GM12878 (cell line): ENCODE data around the gene PSPN. TPM values are rescaled to one million over a fixed set of nuclear protein-coding genes. Genes with fewer than 3 reads are reported as not detected.
A peak's percentile ranks its signal among the peaks of the same experiment; 100 is the strongest.

Experiments used
- ATAC-seq: fragments of 200-7000 bp; cut with Tn5 transposase; 3 replicates; pipeline ENCODE4 v1.9.1; 2020; ENCODE audit warnings: mild to moderate bottlenecking, moderate library complexity
- BruUV-seq: library from RNA; stranded (reverse); fragments of 400-500 nt; replicated peaks from 2 replicates; lab custom pipeline; 2021; lab: Mats Ljungman, UMichigan
- CTCF ChIA-PET: fragments of 300-600 bp; sonication (Branson Sonifier 250); formaldehyde crosslinking; extraction: SDS; loops from one replicate; lab custom pipeline; 2021; ENCODE audit warnings: inconsistent platforms; lab: Yijun Ruan, JAX
- POLR2A ChIA-PET: fragments of 350-600 bp; formaldehyde crosslinking; extraction: SDS; loops from one replicate; lab custom pipeline; 2021; ENCODE audit warnings: inconsistent platforms; lab: Charles Lee
- RAD21 ChIA-PET: fragments of 300-600 bp; sonication (Branson Sonifier 250); formaldehyde crosslinking; loops from one replicate; lab custom pipeline; 2023; ENCODE audit warnings: antibody characterized with exemption; ENCODE audit not compliant: unreplicated experiment; lab: Charles Lee
- SMC1A ChIA-PET: fragments of 300-600 bp; sonication (Branson Sonifier 250); formaldehyde crosslinking; loops from one replicate; lab custom pipeline; 2023; ENCODE audit not compliant: unreplicated experiment, uncharacterized antibody; lab: Charles Lee
- DNase-seq: peaks from one replicate; pipeline ENCODE4 v3.0.0-alpha.2; 2011; ENCODE audit warnings: low read depth, low spot score
- FAIRE-seq: peaks from 3 replicates; lab custom pipeline; 2011; peaks lifted over from hg19 to GRCh38; lab: Jason Lieb, UNC
- H2AFZ ChIP-seq: 2 replicates; pipeline ENCODE4 v1.6.0; 2011; ENCODE audit warnings: low read depth, low read length, control low read depth; ENCODE audit not compliant: control insufficient read depth
- H3K27ac ChIP-seq: 2 replicates; pipeline ENCODE4 v1.5.1; 2011; ENCODE audit warnings: control low read depth; ENCODE audit not compliant: control insufficient read depth, insufficient read depth
- H3K27me3 ChIP-seq, 2 experiments: replicated peaks in 1 of 2; 2 replicates each; pipeline versions ENCODE4 v1.6.0 to v1.6.1; 2011; ENCODE audit warnings: low read length in 1 of 2; ENCODE audit not compliant: control insufficient read depth in 2 of 2, insufficient read depth in 2 of 2
- H3K36me3 ChIP-seq, 2 experiments: 2 replicates each; pipeline ENCODE4 v1.5.1; 2011; ENCODE audit warnings: low read length in 1 of 2; ENCODE audit not compliant: control insufficient read depth in 2 of 2, insufficient read depth in 2 of 2
- H3K4me1 ChIP-seq: 2 replicates; pipeline ENCODE4 v1.6.1; 2011; ENCODE audit warnings: mild to moderate bottlenecking, low read length, moderate library complexity, mixed read lengths; ENCODE audit not compliant: control insufficient read depth, insufficient read depth
- H3K4me2 ChIP-seq: 2 replicates; pipeline ENCODE4 v1.6.0; 2011; ENCODE audit warnings: control low read depth; ENCODE audit not compliant: control insufficient read depth, insufficient read depth
- H3K4me3 ChIP-seq: fragments of 200-600 bp; sonication (generic); 2 replicates; pipeline ENCODE4 v1.5.1; 2016
- H3K79me2 ChIP-seq: 2 replicates; pipeline ENCODE4 v1.6.0; 2011; ENCODE audit warnings: low read length; ENCODE audit not compliant: control insufficient read depth, insufficient read depth
- H3K9ac ChIP-seq: 2 replicates; pipeline ENCODE4 v1.8.0; 2011; ENCODE audit warnings: low read length, control low read depth, mixed read lengths; ENCODE audit not compliant: control insufficient read depth, insufficient read depth
- H3K9me3 ChIP-seq: replicated peaks from 3 replicates; pipeline ENCODE4 v1.5.1; 2011; ENCODE audit warnings: mild to moderate bottlenecking, low read length; ENCODE audit not compliant: control insufficient read depth, insufficient read depth
- H4K20me1 ChIP-seq: 2 replicates; pipeline ENCODE4 v1.6.0; 2011; ENCODE audit not compliant: control insufficient read depth, insufficient read depth
- ATF7 ChIP-seq: fragments of 450-650 bp; IDR thresholded peaks from 2 replicates; pipeline ENCODE4 v1.6.1; 2016; ENCODE audit warnings: low read depth, mild to moderate bottlenecking
- CREB1 ChIP-seq: IDR thresholded peaks from 2 replicates; pipeline ENCODE4 v1.6.1; 2012; ENCODE audit warnings: low read depth, mild to moderate bottlenecking, inconsistent platforms
- EED ChIP-seq: sonication (generic); IDR thresholded peaks from 2 replicates; pipeline ENCODE4 v1.6.1; 2016; ENCODE audit warnings: antibody characterized with exemption, low read depth
- EGR1 ChIP-seq, 2 experiments: IDR thresholded peaks; 1 replicate in 1 of 2; 2 replicates in 1 of 2; pipeline ENCODE4 v1.6.1; 2011 to 2012; ENCODE audit warnings: low read depth in 2 of 2, low read length in 2 of 2, borderline replicate concordance in 1 of 2, mild to moderate bottlenecking in 1 of 2, moderate library complexity in 1 of 2
- HDGF ChIP-seq: fragments of 450-650 bp; IDR thresholded peaks from 2 replicates; pipeline ENCODE4 v1.6.1; 2016; ENCODE audit warnings: antibody characterized with exemption
- JUND ChIP-seq: IDR thresholded peaks from 2 replicates; pipeline ENCODE4 v1.6.1; 2012; ENCODE audit warnings: low read depth, mild to moderate bottlenecking, low read length, improper control_type of control experiment, moderate library complexity
- MEF2A ChIP-seq: IDR thresholded peaks from 2 replicates; pipeline ENCODE4 v1.6.1; 2011; ENCODE audit warnings: low read depth, mild to moderate bottlenecking, low read length, moderate library complexity; ENCODE audit not compliant: insufficient read depth
- MXI1 ChIP-seq: fragments of 150-350 bp; IDR thresholded peaks from 2 replicates; pipeline ENCODE4 v1.6.1; 2011; ENCODE audit warnings: low read depth, mild to moderate bottlenecking, inconsistent platforms, low read length, improper control_type of control experiment
- NFYB ChIP-seq: IDR thresholded peaks from 2 replicates; pipeline ENCODE4 v1.6.1; 2011; ENCODE audit warnings: low read depth, mild to moderate bottlenecking, low read length, improper control_type of control experiment, moderate library complexity; ENCODE audit not compliant: insufficient read depth
- NRF1 ChIP-seq: conservative IDR thresholded peaks from 2 replicates; pipeline ENCODE4 v1.6.1; 2011; ENCODE audit warnings: mild to moderate bottlenecking, low read depth, low read length, improper control_type of control experiment
- PAX5 ChIP-seq: IDR thresholded peaks from 2 replicates; pipeline ENCODE4 v1.6.1; 2011; ENCODE audit warnings: low read depth, low read length, borderline replicate concordance
- POLR2A ChIP-seq: IDR thresholded peaks from 2 replicates; pipeline ENCODE4 v1.6.1; 2011; ENCODE audit warnings: low read depth, mild to moderate bottlenecking, low read length
- SP1 ChIP-seq: IDR thresholded peaks from one replicate; pipeline ENCODE4 v1.6.1; 2011; ENCODE audit warnings: low read depth, low read length
- WGBS: methylation state at CpG from one replicate; pipeline ENCODE4 v1.1.6; 2016; ENCODE audit warnings: low lambda C conversion rate; ENCODE audit not compliant: insufficient replicate concordance, insufficient coverage; ENCODE audit errors: missing lambda C conversion rate; 5-methylcytosine and 5-hydroxymethylcytosine counted together
- in situ Hi-C: fragments of 300-500 bp; cut with MboI; formaldehyde crosslinking; loops from 9 replicates; pipeline ENCODE4 v1.14.3; 2018; ENCODE audit warnings: mixed read lengths
- intact Hi-C: fragments of 100-400 bp; cut with micrococcal nuclease; formaldehyde crosslinking; loops from one replicate; pipeline ENCODE4 v1.14.2; 2022; ENCODE audit not compliant: unreplicated experiment
- polyA plus RNA-seq, 11 experiments: library from polyadenylated mRNA; depleted of rRNA in 4 of 11; unstranded in 6 of 11; stranded (reverse) in 5 of 11; fragments of >200 nt; fragmentation: Nextera tagmentation in 4 of 11; fragmentation: Illumina TruSeq in 1 of 11; extraction: Ambion mirVana in 4 of 11; extraction: Trizol in 1 of 11; gene quantifications; 1 replicate in 1 of 11; 2 replicates in 10 of 11; pipeline versions ENCODE4 v1.2.1 to v1.2.3, GENCODE V29; 2011 to 2016; ENCODE audit warnings: inconsistent platforms in 2 of 11, missing spikeins in 2 of 11, low read depth in 1 of 11
- total RNA-seq, 4 experiments: library from RNA; depleted of rRNA in 3 of 4; stranded (reverse); fragments of >200 nt in 3 of 4; fragmentation: Illumina TruSeq in 1 of 4; extraction: Trizol in 1 of 4; gene quantifications; 2 replicates each; pipeline versions ENCODE4 v1.2.1 to v1.2.3, GENCODE V29; 2013 to 2021
- TF ChIP-seq, protein P1 (sequence below): fragments of 150-350 bp; IDR thresholded peaks from 2 replicates; pipeline ENCODE4 v1.6.1; 2016; ENCODE audit warnings: low read depth, low read length
- TF ChIP-seq, protein P2 (sequence below): IDR thresholded peaks from 2 replicates; pipeline ENCODE4 v1.6.1; 2012; ENCODE audit warnings: low read depth, low read length, improper control_type of control experiment
- TF ChIP-seq, protein P3 (sequence below): IDR thresholded peaks from 2 replicates; pipeline ENCODE4 v1.6.1; 2011; ENCODE audit warnings: mild to moderate bottlenecking, low read depth, low read length, moderate library complexity; ENCODE audit not compliant: insufficient replicate concordance

PSPN gene
- total and polyA plus RNA-seq, 10 of the 15 experiments (the other 5 are each of a cell fraction or from before 2014, with no cell fraction given): 0.27 to 1.2 (median 0.66) TPM

DNA sequence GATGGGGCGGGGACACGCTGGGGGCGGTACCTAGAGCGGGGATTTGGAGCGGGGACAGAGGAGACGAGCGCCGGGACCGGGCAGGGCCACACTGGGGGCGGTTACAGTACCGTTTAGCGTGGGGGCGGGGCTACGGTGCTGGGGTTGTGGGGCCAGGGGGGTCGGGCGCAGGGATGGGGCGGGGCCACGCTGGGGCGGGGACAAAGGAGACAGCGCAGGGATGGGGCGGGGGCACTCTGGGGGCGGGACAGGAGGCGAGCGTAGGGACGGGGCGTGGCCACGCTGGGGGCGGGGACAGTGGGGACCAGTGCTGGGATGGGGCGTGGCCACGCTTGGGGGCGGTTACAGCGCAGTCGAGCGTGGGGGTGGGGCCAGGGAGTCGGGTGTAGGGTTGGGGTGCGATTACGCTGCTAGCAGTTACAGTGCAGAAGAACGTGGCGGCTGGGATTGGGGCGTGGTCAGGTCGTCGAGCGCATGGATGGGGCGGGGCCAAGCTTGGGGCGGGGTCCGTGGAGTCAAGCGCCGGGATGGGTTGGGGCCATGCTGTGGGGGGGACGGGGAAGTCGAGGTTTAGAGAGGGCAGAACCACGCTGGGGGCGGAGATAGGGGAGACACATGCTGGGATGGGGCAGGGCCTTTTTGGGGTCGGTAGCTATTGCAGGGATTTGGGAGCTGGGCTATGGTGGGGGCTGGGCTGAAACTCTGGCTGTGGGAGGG, 2.5 kb downstream of the PSPN start:
- no peak for TF ChIP-seq MEF2A
- TF ChIP-seq SP1: peak; percentile 43
- TF ChIP-seq, protein P1, sequence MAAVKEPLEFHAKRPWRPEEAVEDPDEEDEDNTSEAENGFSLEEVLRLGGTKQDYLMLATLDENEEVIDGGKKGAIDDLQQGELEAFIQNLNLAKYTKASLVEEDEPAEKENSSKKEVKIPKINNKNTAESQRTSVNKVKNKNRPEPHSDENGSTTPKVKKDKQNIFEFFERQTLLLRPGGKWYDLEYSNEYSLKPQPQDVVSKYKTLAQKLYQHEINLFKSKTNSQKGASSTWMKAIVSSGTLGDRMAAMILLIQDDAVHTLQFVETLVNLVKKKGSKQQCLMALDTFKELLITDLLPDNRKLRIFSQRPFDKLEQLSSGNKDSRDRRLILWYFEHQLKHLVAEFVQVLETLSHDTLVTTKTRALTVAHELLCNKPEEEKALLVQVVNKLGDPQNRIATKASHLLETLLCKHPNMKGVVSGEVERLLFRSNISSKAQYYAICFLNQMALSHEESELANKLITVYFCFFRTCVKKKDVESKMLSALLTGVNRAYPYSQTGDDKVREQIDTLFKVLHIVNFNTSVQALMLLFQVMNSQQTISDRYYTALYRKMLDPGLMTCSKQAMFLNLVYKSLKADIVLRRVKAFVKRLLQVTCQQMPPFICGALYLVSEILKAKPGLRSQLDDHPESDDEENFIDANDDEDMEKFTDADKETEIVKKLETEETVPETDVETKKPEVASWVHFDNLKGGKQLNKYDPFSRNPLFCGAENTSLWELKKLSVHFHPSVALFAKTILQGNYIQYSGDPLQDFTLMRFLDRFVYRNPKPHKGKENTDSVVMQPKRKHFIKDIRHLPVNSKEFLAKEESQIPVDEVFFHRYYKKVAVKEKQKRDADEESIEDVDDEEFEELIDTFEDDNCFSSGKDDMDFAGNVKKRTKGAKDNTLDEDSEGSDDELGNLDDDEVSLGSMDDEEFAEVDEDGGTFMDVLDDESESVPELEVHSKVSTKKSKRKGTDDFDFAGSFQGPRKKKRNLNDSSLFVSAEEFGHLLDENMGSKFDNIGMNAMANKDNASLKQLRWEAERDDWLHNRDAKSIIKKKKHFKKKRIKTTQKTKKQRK: no peak
- TF ChIP-seq POLR2A: peak; percentile 54
- TF ChIP-seq PAX5: no peak
- TF ChIP-seq EED: no peak
- TF ChIP-seq, protein P2, sequence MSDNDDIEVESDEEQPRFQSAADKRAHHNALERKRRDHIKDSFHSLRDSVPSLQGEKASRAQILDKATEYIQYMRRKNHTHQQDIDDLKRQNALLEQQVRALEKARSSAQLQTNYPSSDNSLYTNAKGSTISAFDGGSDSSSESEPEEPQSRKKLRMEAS: peak; percentile 32; the same call in 1 of the 2 replicates
- TF ChIP-seq NFYB: 0 out of 2 replicates have a peak, but pooled peaks have one; percentile 17
- TF ChIP-seq CREB1: no peak; the same call in 1 of the 2 replicates
- peak in 1 of 2 experiments; percentile 39; a peak in 1 of 3 replicates for TF ChIP-seq EGR1 (IDR thresholded peaks at IDR 0.05; ENCODE audit: borderline replicate concordance in 1 of 2, low read depth in 2 of 2, low read length in 2 of 2)
- 0 out of 2 replicates have a peak, but pooled peaks have one; percentile 8 for TF ChIP-seq NRF1
- peak; percentile 82; the same call in 1 of the 2 replicates for TF ChIP-seq HDGF
- no peak for TF ChIP-seq ATF7
- TF ChIP-seq MXI1: 0 out of 2 replicates have a peak, but pooled peaks have one; percentile 49
- no peak for TF ChIP-seq JUND
- TF ChIP-seq, protein P3, sequence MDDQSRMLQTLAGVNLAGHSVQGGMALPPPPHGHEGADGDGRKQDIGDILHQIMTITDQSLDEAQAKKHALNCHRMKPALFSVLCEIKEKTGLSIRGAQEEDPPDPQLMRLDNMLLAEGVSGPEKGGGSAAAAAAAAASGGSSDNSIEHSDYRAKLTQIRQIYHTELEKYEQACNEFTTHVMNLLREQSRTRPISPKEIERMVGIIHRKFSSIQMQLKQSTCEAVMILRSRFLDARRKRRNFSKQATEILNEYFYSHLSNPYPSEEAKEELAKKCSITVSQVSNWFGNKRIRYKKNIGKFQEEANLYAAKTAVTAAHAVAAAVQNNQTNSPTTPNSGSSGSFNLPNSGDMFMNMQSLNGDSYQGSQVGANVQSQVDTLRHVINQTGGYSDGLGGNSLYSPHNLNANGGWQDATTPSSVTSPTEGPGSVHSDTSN: no peak
- H2AFZ ChIP-seq: peak overlapping the region; percentile 98
- no peaks in the 10 kb centered on the region for H3K27me3 ChIP-seq
- H4K20me1 ChIP-seq: no peaks in the 10 kb centered on the region
- in situ Hi-C loops (no loop called here), intact Hi-C loops (no loop called here)
- POLR2A ChIA-PET: interaction anchor here (0.5 to 2.6 kb wide), 14 partner anchors 11 to 754 kb away, joined by 3 to 30 read pairs (median 6); partner anchors contain the start of genes CLPP, DENND1C, GTF2F1 and KHSRP
- ATAC-seq (peak; percentile 80), FAIRE-seq (peak; percentile 85), DNase-seq (peak; percentile 91)
- peak overlapping the region; percentile 75 for H3K4me2 ChIP-seq
- CTCF ChIA-PET: interaction anchor here (1.0 to 1.8 kb wide), 6 partner anchors 12 to 490 kb away, joined by 3 to 8 read pairs (median 6); partner anchors contain the start of genes CLPP, DENND1C and KHSRP
- H3K4me3 ChIP-seq: peak overlapping the region; percentile 90
- 4% methylated on average over 27 of the region's 53 CpGs for WGBS
- H3K9ac ChIP-seq: peak overlapping the region; percentile 83
- no peaks in the 10 kb centered on the region; the same call in 1 of the 2 replicates for H3K79me2 ChIP-seq
- no peaks in the 10 kb centered on the region; a peak in 3 of 4 replicates for H3K36me3 ChIP-seq
- BruUV-seq: no TSS peak
- H3K9me3 ChIP-seq: no peaks in the 10 kb centered on the region
- peaks cover 2% of the 10 kb centered on the region; the same call in 1 of the 2 replicates for H3K4me1 ChIP-seq
- SMC1A ChIA-PET: interaction anchor here (1.0 to 1.3 kb wide), 7 partner anchors 9 to 696 kb away, joined by 3 to 10 read pairs (median 3); partner anchors contain the start of genes CLPP, DENND1C and ZNF557
- H3K27ac ChIP-seq: peak overlapping the region; percentile 88
- RAD21 ChIA-PET: interaction anchor here (0.7 to 1.6 kb wide), 12 partner anchors 12 to 490 kb away, joined by 3 to 9 read pairs (median 4); partner anchors contain the start of genes CLPP, DENND1C, GTF2F1 and KHSRP
